ENCODE results near the gene MUC2. TPM values are rescaled to one million over a fixed set of nuclear protein-coding genes. Genes with fewer than 3 reads are reported as not detected.

MUC2 gene
- total and polyA plus RNA-seq, 7 experiments from 2014 or later = not detected

DNA sequence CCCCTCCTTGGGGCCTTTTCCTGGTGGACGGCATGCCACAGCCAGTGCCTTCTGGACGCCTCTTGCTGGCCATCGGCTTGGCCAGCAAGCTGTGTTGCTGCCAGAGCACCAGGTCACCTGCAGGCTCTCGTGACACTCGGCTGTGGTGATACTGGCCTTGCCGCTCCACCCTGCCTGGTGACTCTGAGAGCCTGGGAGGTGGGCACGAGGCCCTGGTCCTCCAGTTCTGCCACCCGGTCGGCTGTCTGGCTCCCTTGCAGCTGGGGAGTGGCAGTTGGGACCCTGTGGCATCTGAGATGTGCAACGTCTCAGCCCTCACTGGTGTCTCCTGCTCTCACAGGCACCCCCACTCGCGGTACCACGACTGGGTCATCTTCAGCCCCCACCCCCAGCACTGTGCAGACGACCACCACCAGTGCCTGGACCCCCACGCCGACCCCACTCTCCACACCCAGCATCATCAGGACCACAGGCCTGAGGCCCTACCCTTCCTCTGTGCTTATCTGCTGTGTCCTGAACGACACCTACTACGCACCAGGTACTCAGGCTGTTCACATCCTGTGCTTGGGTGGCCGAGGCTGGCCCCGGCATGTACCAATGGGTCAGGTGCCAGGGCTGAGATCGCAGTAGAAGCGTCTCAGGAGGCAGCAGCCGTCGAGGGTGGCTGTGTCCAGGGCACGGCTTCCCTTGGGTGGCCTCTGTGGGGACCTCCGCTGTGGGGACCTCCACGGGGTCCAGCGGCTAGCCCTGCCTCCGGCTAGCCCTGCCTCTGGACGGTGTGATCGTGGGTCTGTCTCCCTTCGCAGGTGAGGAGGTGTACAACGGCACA is 26.0 kb downstream of the MUC2 start:
- Mint-ChIP-seq H3K4me3 (no peak overlapping the region), H3K36me3 (peaks cover 0 to 8% (median 0%) of the 10 kb centered on the region in 5 donors), H3K27ac (no peak overlapping the region), H3K4me1 (peaks cover 0 to 3% (median 0%) of the 10 kb centered on the region in 7 donors), H3K9me3 (peaks cover 0 to 10% (median 0%) of the 10 kb centered on the region in 11 donors), H3K27me3 (no peaks in the 10 kb centered on the region)
- Histone ChIP-seq H3K4me1 (ENCODE audit: control insufficient read depth in 2 of 2, insufficient read depth in 2 of 2, low read length in 2 of 2) (no peaks in the 10 kb centered on the region), H3K4me3 (ENCODE audit: low read length) (no peak overlapping the region), H3K27ac (ENCODE audit: low read depth, low read length) (no peak overlapping the region), H3K27me3 (ENCODE audit: control insufficient read depth in 2 of 2, insufficient read depth in 2 of 2, low read length in 2 of 2) (no peaks in the 10 kb centered on the region), H3K36me3 (ENCODE audit: control insufficient read depth in 2 of 3, insufficient read depth in 3 of 3, low read length in 3 of 3) (no peaks in the 10 kb centered on the region), H3K9me3 (ENCODE audit: control insufficient read depth in 2 of 3, low read length in 3 of 3) (no peaks in the 10 kb centered on the region)
- POLR2A ChIA-PET = no interaction called here
- DNase-seq (peak in 1 of 9 donors; percentile 5), ATAC-seq (no peak)
- intact Hi-C loops (cut with micrococcal nuclease) = no loop called here
- CTCF ChIA-PET = no interaction called here

DNA sequence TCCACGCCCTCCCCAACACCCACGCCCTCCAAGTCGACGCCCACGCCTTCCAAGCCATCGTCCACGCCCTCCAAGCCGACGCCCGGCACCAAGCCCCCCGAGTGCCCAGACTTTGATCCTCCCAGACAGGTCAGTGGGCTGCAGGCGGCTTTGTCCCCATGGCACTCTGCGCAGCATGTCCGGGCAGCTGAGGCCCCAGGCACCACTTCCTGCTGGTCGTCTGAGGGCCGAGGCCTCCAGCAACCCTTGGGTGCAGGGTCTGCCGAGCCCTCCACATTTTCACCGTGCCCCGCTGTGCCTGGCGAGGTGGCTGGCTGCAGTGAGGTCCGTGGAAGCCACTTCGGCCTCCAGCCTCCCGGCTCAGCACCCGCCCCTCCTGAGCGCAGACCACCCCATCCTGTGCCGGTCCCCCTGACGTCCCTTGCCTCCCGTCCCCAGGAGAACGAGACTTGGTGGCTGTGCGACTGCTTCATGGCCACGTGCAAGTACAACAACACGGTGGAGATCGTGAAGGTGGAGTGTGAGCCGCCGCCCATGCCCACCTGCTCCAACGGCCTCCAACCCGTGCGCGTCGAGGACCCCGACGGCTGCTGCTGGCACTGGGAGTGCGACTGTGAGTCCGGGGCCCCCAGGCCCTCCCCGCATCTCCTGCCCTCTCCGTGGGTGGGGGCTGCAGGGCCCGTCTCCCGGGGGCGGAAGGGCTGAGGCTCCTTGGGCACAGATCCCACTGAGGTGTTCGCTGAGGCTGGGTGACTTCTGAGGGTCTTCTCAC is 26.8 kb downstream of the MUC2 start:
- peak in 1 of 9 donors; percentile 4 for DNase-seq
- no peak overlapping the region for H3K4me3 ChIP-seq (ENCODE audit: low read length)
- no peaks in the 10 kb centered on the region for H3K27me3 ChIP-seq (ENCODE audit: control insufficient read depth in 2 of 2, insufficient read depth in 2 of 2, low read length in 2 of 2)
- no peaks in the 10 kb centered on the region for H3K36me3 ChIP-seq (ENCODE audit: control insufficient read depth in 2 of 3, insufficient read depth in 3 of 3, low read length in 3 of 3)
- POLR2A ChIA-PET = no interaction called here
- no peak for ATAC-seq
- CTCF ChIA-PET = no interaction called here
- no peak overlapping the region for H3K4me3 Mint-ChIP-seq
- no peaks in the 10 kb centered on the region for H3K9me3 ChIP-seq (ENCODE audit: control insufficient read depth in 2 of 3, low read length in 3 of 3)
- no peaks in the 10 kb centered on the region for H3K27me3 Mint-ChIP-seq
- intact Hi-C loops (cut with micrococcal nuclease) = no loop called here
- H3K27ac Mint-ChIP-seq = no peak overlapping the region
- no peaks in the 10 kb centered on the region for H3K4me1 ChIP-seq (ENCODE audit: control insufficient read depth in 2 of 2, insufficient read depth in 2 of 2, low read length in 2 of 2)
- no peak overlapping the region for H3K27ac ChIP-seq (ENCODE audit: low read depth, low read length)
- H3K9me3 Mint-ChIP-seq = peaks cover 0 to 5% (median 0%) of the 10 kb centered on the region in 11 donors
- no peaks in the 10 kb centered on the region for H3K4me1 Mint-ChIP-seq
- H3K36me3 Mint-ChIP-seq = peaks cover 0 to 5% (median 0%) of the 10 kb centered on the region in 5 donors

DNA sequence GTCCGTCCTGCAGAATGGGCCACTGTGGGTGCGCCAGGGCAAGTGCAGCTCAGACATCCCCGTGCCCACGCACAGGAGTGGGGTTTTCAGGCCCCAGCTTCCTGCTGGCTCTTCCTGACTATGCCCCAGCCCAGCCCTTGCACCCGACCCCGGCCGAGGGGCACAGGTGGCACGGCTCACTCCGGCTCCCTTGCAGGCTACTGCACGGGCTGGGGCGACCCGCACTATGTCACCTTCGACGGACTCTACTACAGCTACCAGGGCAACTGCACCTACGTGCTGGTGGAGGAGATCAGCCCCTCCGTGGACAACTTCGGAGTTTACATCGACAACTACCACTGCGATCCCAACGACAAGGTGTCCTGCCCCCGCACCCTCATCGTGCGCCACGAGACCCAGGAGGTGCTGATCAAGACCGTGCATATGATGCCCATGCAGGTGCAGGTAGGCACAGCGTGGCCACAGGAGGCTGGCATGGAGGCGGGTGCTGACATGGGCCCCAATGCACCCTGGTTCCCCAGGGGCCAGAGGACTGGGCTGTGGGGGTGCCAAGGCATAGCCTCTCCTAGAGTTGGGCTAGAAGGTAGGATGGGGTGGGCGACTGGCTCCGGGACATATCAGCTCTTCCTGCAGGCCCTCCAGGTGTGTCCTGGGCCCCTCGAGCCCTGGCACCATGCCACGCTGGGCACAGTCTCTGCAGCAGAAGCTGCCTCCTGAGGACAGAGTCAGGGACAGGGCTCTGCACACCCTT is 27.7 kb downstream of the MUC2 start:
- no peak overlapping the region for H3K4me3 Mint-ChIP-seq
- no peaks in the 10 kb centered on the region for H3K36me3 ChIP-seq (ENCODE audit: control insufficient read depth in 2 of 3, insufficient read depth in 3 of 3, low read length in 3 of 3)
- no peaks in the 10 kb centered on the region for H3K27me3 Mint-ChIP-seq
- no peaks in the 10 kb centered on the region for H3K4me1 Mint-ChIP-seq
- ATAC-seq = peak; percentile 24
- no peak overlapping the region for H3K4me3 ChIP-seq (ENCODE audit: low read length)
- H3K36me3 Mint-ChIP-seq = peaks cover 0 to 5% (median 0%) of the 10 kb centered on the region in 5 donors
- H3K27me3 ChIP-seq (ENCODE audit: control insufficient read depth in 2 of 2, insufficient read depth in 2 of 2, low read length in 2 of 2) = no peaks in the 10 kb centered on the region
- no peak overlapping the region for H3K27ac ChIP-seq (ENCODE audit: low read depth, low read length)
- intact Hi-C loops (cut with micrococcal nuclease) = no loop called here
- DNase-seq = peak in 1 of 9 donors; percentile 4
- H3K9me3 Mint-ChIP-seq = peaks cover 0 to 5% (median 0%) of the 10 kb centered on the region in 11 donors
- ChIA-PET CTCF (no interaction called here), POLR2A (no interaction called here)
- no peak overlapping the region for H3K27ac Mint-ChIP-seq
- H3K4me1 ChIP-seq (ENCODE audit: control insufficient read depth in 2 of 2, insufficient read depth in 2 of 2, low read length in 2 of 2) = no peaks in the 10 kb centered on the region
- H3K9me3 ChIP-seq (ENCODE audit: control insufficient read depth in 2 of 3, low read length in 3 of 3) = no peaks in the 10 kb centered on the region

DNA sequence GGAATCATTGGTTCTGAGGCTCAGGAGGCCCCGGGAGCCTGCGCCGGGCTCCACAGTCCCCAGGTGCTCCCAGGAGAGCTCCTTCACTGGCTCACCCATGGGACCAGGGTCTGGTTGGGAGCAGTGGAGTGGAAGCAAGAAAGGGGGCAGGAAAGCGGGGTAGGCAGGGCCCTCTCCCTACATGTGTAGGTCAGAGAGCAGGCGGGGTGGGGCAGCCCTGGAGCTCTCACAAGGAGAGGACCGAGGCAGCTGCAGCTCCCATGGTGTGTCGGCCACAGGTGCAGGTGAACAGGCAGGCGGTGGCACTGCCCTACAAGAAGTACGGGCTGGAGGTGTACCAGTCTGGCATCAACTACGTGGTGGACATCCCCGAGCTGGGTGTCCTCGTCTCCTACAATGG is 28.3 kb downstream of the MUC2 start:
- DNase-seq = peak in 1 of 9 donors; percentile 4
- Histone ChIP-seq H3K36me3 (ENCODE audit: control insufficient read depth in 2 of 3, insufficient read depth in 3 of 3, low read length in 3 of 3) (no peaks in the 10 kb centered on the region), H3K4me3 (ENCODE audit: low read length) (no peak overlapping the region), H3K4me1 (ENCODE audit: control insufficient read depth in 2 of 2, insufficient read depth in 2 of 2, low read length in 2 of 2) (no peaks in the 10 kb centered on the region), H3K27ac (ENCODE audit: low read depth, low read length) (no peak overlapping the region), H3K27me3 (ENCODE audit: control insufficient read depth in 2 of 2, insufficient read depth in 2 of 2, low read length in 2 of 2) (no peaks in the 10 kb centered on the region), H3K9me3 (ENCODE audit: control insufficient read depth in 2 of 3, low read length in 3 of 3) (no peaks in the 10 kb centered on the region)
- Mint-ChIP-seq H3K4me1 (no peaks in the 10 kb centered on the region), H3K4me3 (no peak overlapping the region), H3K36me3 (peaks cover 0 to 5% (median 0%) of the 10 kb centered on the region in 5 donors), H3K9me3 (peaks cover 0 to 5% (median 0%) of the 10 kb centered on the region in 11 donors), H3K27me3 (no peaks in the 10 kb centered on the region), H3K27ac (no peak overlapping the region)
- intact Hi-C loops (cut with micrococcal nuclease) = no loop called here
- CTCF ChIA-PET = no interaction called here
- POLR2A ChIA-PET = no interaction called here
- peak; percentile 21 for ATAC-seq

DNA sequence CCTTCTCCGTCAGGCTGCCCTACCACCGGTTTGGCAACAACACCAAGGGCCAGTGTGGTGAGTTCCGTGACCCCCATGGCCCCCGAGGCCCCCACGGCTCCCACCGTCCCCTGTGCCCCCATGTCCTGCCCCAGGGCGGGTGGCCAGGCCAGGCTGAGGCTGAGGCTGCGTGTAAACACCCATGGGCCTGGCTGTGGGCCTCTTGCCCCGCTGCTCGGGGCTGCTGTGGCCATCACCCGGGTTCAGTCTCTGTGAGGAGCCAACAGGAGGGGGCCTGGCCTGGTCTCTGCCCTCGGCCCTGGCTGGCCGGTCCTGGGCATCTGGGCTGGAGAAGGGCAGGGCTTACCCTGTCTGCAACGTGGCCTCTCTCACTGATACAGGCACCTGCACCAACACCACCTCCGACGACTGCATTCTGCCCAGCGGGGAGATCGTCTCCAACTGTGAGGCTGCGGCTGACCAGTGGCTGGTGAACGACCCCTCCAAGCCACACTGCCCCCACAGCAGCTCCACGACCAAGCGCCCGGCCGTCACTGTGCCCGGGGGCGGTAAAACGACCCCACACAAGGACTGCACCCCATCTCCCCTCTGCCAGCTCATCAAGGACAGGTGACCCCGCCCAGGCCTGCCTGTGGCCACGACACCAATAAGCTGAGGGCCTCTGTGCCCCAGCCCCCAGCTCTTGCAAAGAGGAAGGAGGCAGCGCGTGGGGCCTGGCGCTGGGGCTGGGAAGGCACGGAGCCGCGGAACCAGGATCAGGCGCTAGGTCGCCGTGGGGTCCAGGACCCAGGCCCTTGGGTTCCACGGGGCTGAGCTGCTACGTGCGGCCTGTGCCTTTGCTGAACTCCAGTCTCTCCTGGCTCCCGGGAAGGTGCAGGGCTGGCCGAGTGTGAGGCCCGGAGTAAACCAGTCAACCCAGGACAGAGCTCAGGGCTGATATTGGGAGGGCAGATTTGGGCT is 29.0 kb downstream of the MUC2 start:
- CTCF ChIA-PET = no interaction called here
- no peaks in the 10 kb centered on the region for H3K36me3 ChIP-seq (ENCODE audit: control insufficient read depth in 2 of 3, insufficient read depth in 3 of 3, low read length in 3 of 3)
- no peak overlapping the region for H3K27ac ChIP-seq (ENCODE audit: low read depth, low read length)
- H3K27me3 ChIP-seq (ENCODE audit: control insufficient read depth in 2 of 2, insufficient read depth in 2 of 2, low read length in 2 of 2) = no peaks in the 10 kb centered on the region
- DNase-seq (peak in 1 of 9 donors; percentile 2), ATAC-seq (no peak)
- intact Hi-C loops (cut with micrococcal nuclease) = no loop called here
- H3K36me3 Mint-ChIP-seq = peaks cover 0 to 5% (median 0%) of the 10 kb centered on the region in 5 donors
- no peaks in the 10 kb centered on the region for H3K4me1 Mint-ChIP-seq
- no peak overlapping the region for H3K4me3 ChIP-seq (ENCODE audit: low read length)
- H3K27me3 Mint-ChIP-seq = no peaks in the 10 kb centered on the region
- no peaks in the 10 kb centered on the region for H3K9me3 ChIP-seq (ENCODE audit: control insufficient read depth in 2 of 3, low read length in 3 of 3)
- no peak overlapping the region for H3K4me3 Mint-ChIP-seq
- peaks cover 0 to 5% (median 0%) of the 10 kb centered on the region in 11 donors for H3K9me3 Mint-ChIP-seq
- H3K27ac Mint-ChIP-seq = no peak overlapping the region
- POLR2A ChIA-PET = no interaction called here
- H3K4me1 ChIP-seq (ENCODE audit: control insufficient read depth in 2 of 2, insufficient read depth in 2 of 2, low read length in 2 of 2) = no peaks in the 10 kb centered on the region
